Measurements from ENCODE around the gene SPATA32.

DNA sequence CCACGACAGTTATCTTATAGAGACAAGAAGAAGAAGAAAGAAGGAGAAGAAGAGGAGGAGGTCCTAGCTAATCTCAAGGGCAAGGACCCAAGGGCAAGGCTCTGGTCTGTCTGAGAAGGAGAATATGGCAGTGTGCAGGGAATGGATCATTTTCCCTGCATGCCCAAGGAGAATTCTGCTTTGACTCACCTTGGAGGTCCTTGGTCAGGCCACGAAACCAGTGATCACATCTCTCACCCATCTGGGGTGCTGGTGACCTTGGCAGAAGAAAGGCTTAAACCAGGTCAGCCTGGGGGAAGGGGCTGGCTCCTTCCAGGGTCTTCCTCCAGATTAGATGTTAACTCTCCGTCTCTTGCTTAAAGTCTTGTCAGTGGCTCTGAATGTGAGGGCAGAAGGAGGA is 41.8 kb downstream of the SPATA32 start:
- TF ChIP-seq, protein P1, sequence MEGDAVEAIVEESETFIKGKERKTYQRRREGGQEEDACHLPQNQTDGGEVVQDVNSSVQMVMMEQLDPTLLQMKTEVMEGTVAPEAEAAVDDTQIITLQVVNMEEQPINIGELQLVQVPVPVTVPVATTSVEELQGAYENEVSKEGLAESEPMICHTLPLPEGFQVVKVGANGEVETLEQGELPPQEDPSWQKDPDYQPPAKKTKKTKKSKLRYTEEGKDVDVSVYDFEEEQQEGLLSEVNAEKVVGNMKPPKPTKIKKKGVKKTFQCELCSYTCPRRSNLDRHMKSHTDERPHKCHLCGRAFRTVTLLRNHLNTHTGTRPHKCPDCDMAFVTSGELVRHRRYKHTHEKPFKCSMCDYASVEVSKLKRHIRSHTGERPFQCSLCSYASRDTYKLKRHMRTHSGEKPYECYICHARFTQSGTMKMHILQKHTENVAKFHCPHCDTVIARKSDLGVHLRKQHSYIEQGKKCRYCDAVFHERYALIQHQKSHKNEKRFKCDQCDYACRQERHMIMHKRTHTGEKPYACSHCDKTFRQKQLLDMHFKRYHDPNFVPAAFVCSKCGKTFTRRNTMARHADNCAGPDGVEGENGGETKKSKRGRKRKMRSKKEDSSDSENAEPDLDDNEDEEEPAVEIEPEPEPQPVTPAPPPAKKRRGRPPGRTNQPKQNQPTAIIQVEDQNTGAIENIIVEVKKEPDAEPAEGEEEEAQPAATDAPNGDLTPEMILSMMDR (IDR thresholded peaks at IDR 0.05; ENCODE audit: low read length) = no peak
- TF ChIP-seq EZH2 (optimal IDR thresholded peaks at IDR 0.05; ENCODE audit: low read depth, low read length) (no peak), EZH2phosphoT487 (IDR thresholded peaks at IDR 0.05; ENCODE audit: low read length) (no peak)
